Heart left ventricle (tissue), 13 donors: ENCODE measurements around the gene CILP2.

Experiments
- POLR2A ChIP-seq, 2 donors: fragments of 450-650 bp; IDR thresholded peaks; one replicate each; pipeline ENCODE4 v1.6.1; 2017; ENCODE audit warnings: antibody characterized with exemption in 2 of 2, mild to moderate bottlenecking in 2 of 2, moderate library complexity in 2 of 2
- TF ChIP-seq, protein P1 (sequence below), 12 donors: fragments of 200-600 bp; sonication (generic) in 4 of 12; IDR thresholded peaks; one replicate each; pipeline versions ENCODE4 v1.5.0 to v1.8.0; 2018 to 2022; ENCODE audit warnings: antibody characterized with exemption in 12 of 12, mild to moderate bottlenecking in 5 of 12
- donor health status: ischemic (EF 13 %, LVEDD 7.1; RV severe dilation, severe dysfunction).
- donor health status: DM: no; HTN: yes; CAD: no.
- donor health status: DM: no; HTN: no; CAD: no.
- donor health status: ischemic (EF 25% LVEDD 6.9; RV normal size, moderate dysfunction).
- donor health status: ischemic (EF 25% LVEDD 5.7; RV mildly dilated, moderate dysfunction).
- donor health status: ischemic (EF 35%, LVEDD 5.7; RV mildly dilated, moderate dysfunction).
- donor health status: nonischemic (EF 11% LVEDD 7.7; RV severe dilation, severe dysfunction).
- donor health status: DM: yes; HTN: yes; CAD: no.
- donor health status: PGD.
- donor health status: ischemic (EF 29% LVEDD 5.4; RV normal size, mild dysfunction).
- donor health status: nonischemic (EF 23%, LVEDD 6.1; RV moderate dilation, normal function).

GRCh38 chr19:19543101-19543500 is 5.0 kb downstream of the CILP2 start:
- TF ChIP-seq, protein P1, sequence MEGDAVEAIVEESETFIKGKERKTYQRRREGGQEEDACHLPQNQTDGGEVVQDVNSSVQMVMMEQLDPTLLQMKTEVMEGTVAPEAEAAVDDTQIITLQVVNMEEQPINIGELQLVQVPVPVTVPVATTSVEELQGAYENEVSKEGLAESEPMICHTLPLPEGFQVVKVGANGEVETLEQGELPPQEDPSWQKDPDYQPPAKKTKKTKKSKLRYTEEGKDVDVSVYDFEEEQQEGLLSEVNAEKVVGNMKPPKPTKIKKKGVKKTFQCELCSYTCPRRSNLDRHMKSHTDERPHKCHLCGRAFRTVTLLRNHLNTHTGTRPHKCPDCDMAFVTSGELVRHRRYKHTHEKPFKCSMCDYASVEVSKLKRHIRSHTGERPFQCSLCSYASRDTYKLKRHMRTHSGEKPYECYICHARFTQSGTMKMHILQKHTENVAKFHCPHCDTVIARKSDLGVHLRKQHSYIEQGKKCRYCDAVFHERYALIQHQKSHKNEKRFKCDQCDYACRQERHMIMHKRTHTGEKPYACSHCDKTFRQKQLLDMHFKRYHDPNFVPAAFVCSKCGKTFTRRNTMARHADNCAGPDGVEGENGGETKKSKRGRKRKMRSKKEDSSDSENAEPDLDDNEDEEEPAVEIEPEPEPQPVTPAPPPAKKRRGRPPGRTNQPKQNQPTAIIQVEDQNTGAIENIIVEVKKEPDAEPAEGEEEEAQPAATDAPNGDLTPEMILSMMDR (IDR thresholded peaks at IDR 0.05), result no peak
- no peak for TF ChIP-seq POLR2A (IDR thresholded peaks at IDR 0.05)
